ENCODE measurements around the gene PSMA7. TPM values are rescaled to one million over a fixed set of nuclear protein-coding genes. Genes with fewer than 3 reads are reported as not detected.

PSMA7 gene
- total and polyA plus RNA-seq, 2 of the 8 experiments (the other 6 are each of a cell fraction or from before 2014, with no cell fraction given): 361 to 648 TPM

DNA sequence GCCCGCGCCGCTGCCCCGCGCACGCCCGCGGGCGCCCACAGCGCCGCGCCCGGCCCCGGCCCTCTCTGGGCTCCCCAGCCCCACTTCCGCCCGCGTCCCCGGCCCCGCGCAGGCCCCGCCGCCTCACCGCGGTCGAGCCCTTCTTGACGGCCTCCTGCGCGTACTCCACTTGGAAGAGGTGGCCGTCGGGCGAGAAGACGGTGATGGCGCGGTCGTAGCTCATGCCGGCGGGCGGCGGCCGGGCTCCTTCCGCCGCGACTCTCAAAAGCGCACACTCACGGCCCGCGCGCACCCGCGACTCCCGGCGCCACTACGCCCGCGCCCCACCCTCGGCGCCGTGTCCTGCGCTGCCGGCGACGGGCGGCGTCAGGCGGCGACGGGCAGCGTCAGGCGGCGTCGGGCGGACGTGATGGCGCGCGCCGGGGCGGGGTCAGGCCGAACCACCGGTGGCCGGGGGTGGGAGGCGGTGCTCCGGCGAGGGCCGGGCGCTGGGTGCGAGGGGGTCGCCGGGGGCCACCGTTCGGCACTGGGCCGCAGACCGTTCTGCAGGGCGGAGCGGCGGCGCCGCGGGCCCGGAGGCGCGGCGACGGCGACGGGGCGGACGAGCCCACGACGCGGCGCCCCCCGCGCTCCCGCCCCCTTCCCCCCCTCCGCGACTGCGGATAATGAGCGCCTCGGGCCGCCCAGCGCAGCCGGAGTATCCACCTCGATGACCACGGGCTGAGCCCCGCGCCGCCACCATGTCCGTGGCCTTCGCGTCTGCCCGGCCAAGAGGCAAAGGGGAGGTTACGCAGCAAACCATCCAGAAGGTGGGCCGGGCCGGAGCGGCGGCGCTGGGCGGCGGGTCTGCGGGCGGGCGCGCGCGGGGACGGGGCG, at the start of gene PSMA7, which contains the start of gene SS18L1 (continued):
- TF ChIP-seq HDAC2 (IDR thresholded peaks at IDR 0.05; ENCODE audit: borderline replicate concordance in 1 of 2, low read depth in 2 of 2, low read length in 2 of 2) (0 out of 4 replicates have a peak, but pooled peaks of 1 of the 2 experiments have one; percentile 54), EP300 (IDR thresholded peaks at IDR 0.05; ENCODE audit: borderline replicate concordance in 1 of 2, low read depth in 2 of 2, low read length in 2 of 2) (peak in 1 of 2 experiments; percentile 85; a peak in 1 of 3 replicates), NANOG (IDR thresholded peaks at IDR 0.05; ENCODE audit: insufficient read depth, low read depth, low read length, poor library complexity, severe bottlenecking) (peak; percentile 12), RBBP5 (IDR thresholded peaks at IDR 0.05; ENCODE audit: borderline replicate concordance, low read depth, low read length) (peak; percentile 71; the same call in 1 of the 2 replicates), RXRA (IDR thresholded peaks at IDR 0.05; ENCODE audit: insufficient read depth, low read depth, low read length) (no peak), SIRT6 (IDR thresholded peaks at IDR 0.05; ENCODE audit: low read length) (no peak), CEBPB (IDR thresholded peaks at IDR 0.05; ENCODE audit: low read depth, low read length) (no peak), POU5F1 (IDR thresholded peaks at IDR 0.05; ENCODE audit: low read depth, low read length) (no peak), POLR2A (IDR thresholded peaks at IDR 0.05; ENCODE audit: control extremely low read depth in 1 of 2, low read depth in 2 of 2, low read length in 2 of 2) (peak in 1 of 2 experiments; percentile 70; a peak in 1 of 3 replicates), TBP (IDR thresholded peaks at IDR 0.05; ENCODE audit: low read depth, low read length) (0 out of 2 replicates have a peak, but pooled peaks have one; percentile 34), TAF1 (IDR thresholded peaks at IDR 0.05; ENCODE audit: low read depth, low read length) (peak; percentile 74), MAFK (IDR thresholded peaks at IDR 0.05; ENCODE audit: low read depth, low read length) (peak; percentile 17; the same call in 1 of the 2 replicates), SIN3A (conservative IDR thresholded peaks at IDR 0.05 in 1 of 2, IDR thresholded peaks at IDR 0.05 in 1 of 2; ENCODE audit: low read depth in 1 of 2, low read length in 2 of 2) (no peak), CBX5 (IDR thresholded peaks at IDR 0.05; ENCODE audit: low read depth, low read length) (no peak), JUND (IDR thresholded peaks at IDR 0.05; ENCODE audit: low read length) (peak; percentile 48; the same call in 1 of the 2 replicates), GABPA (IDR thresholded peaks at IDR 0.05; ENCODE audit: borderline replicate concordance, insufficient read depth, low read length) (peak; percentile 9; the same call in 1 of the 2 replicates), KDM4A (IDR thresholded peaks at IDR 0.05; ENCODE audit: low read depth, low read length, severe bottlenecking) (peak; percentile 18), PHF8 (conservative IDR thresholded peaks at IDR 0.05; ENCODE audit: low read depth, low read length) (peak; percentile 66; the same call in 1 of the 2 replicates), TCF12 (IDR thresholded peaks at IDR 0.05; ENCODE audit: low read depth, low read length) (no peak), CREB1 (IDR thresholded peaks at IDR 0.05) (peak; percentile 78; the same call in 1 of the 2 replicates), YY1 (IDR thresholded peaks at IDR 0.05; ENCODE audit: low read depth, low read length) (no peak), POLR2AphosphoS5 (IDR thresholded peaks at IDR 0.05; ENCODE audit: low read depth, low read length) (peak; percentile 70)
